A549 (cell line): Measurements from ENCODE around the gene ZNF831. TPM values are rescaled to one million over a fixed set of nuclear protein-coding genes. Genes with fewer than 3 reads are reported as not detected.

Source experiments
- ATAC-seq, 2 experiments: fragments of 200-7000 bp in 1 of 2; fragments of >200 bp in 1 of 2; cut with Nextera tagmentation in 1 of 2; cut with Tn5 transposase in 1 of 2; 3 replicates each; pipeline versions ENCODE4 v1.8.0 to v1.9.1; 2018 to 2020; ENCODE audit warnings: mild to moderate bottlenecking in 1 of 2, moderate library complexity in 1 of 2
- CTCF ChIA-PET: fragments of 300-600 bp; sonication (Branson Sonifier 250); formaldehyde crosslinking; extraction: SDS; loops from one replicate; lab custom pipeline; 2021; ENCODE audit warnings: antibody characterized with exemption, inconsistent platforms; lab: Yijun Ruan, JAX
- POLR2A ChIA-PET: fragments of 350-600 bp; formaldehyde crosslinking; extraction: SDS; loops from one replicate; lab custom pipeline; 2021; ENCODE audit warnings: antibody characterized with exemption, inconsistent platforms; lab: Yijun Ruan, JAX
- DNase-seq, 2 experiments: peaks; one replicate each; pipeline versions ENCODE4 v3.0.0 to v3.0.0-alpha.2; 2011 to 2016; ENCODE audit warnings: low read depth in 1 of 2, low spot score in 1 of 2
- FAIRE-seq: peaks from 2 replicates; lab custom pipeline; 2011; peaks lifted over from hg19 to GRCh38; lab: Jason Lieb, UNC
- H3K27ac ChIP-seq, 2 experiments: fragments of >200 bp; sonication (Bioruptor Twin); formaldehyde crosslinking; 3 replicates each; pipeline ENCODE4 v1.5.1; 2016 to 2017
- H3K4me1 ChIP-seq: fragments of >200 bp; sonication (Bioruptor Twin); formaldehyde crosslinking; 3 replicates; pipeline ENCODE4 v1.6.1; 2016
- H3K4me2 ChIP-seq: fragments of >200 bp; sonication (Bioruptor Twin); formaldehyde crosslinking; 3 replicates; pipeline ENCODE4 v1.6.1; 2016
- H3K4me3 ChIP-seq: fragments of >200 bp; sonication (Bioruptor Twin); formaldehyde crosslinking; 3 replicates; pipeline ENCODE4 v1.5.1; 2016
- H3K9me3 ChIP-seq: fragments of >200 bp; sonication (Bioruptor Twin); formaldehyde crosslinking; 3 replicates; pipeline ENCODE4 v1.6.1; 2016
- EP300 ChIP-seq, 2 experiments: fragments of >200 bp; sonication (Bioruptor Twin); formaldehyde crosslinking; IDR thresholded peaks; 2 replicates in 1 of 2; 3 replicates in 1 of 2; pipeline ENCODE4 v1.6.1; 2016 to 2017
- ESRRA ChIP-seq: fragments of 150-350 bp; IDR thresholded peaks from 2 replicates; pipeline ENCODE4 v1.6.1; 2014; ENCODE audit warnings: mild to moderate bottlenecking, low read length, borderline replicate concordance
- FOSB ChIP-seq: fragments of 250-450 bp; sonication (Bioruptor Pico); IDR thresholded peaks from 2 replicates; pipeline ENCODE4 v1.5.0; 2020; ENCODE audit warnings: mild to moderate bottlenecking, moderate library complexity
- FOXS1 ChIP-seq: fragments of 250-450 bp; sonication (Bioruptor Pico); IDR thresholded peaks from 2 replicates; pipeline ENCODE4 v1.5.0; 2020; ENCODE audit warnings: mild to moderate bottlenecking, moderate library complexity
- HEYL ChIP-seq: fragments of 250-450 bp; sonication (Bioruptor Pico); IDR thresholded peaks from 2 replicates; pipeline ENCODE4 v1.8.0; 2021; ENCODE audit warnings: mild to moderate bottlenecking, moderate library complexity
- HOXB5 ChIP-seq: fragments of 250-450 bp; sonication (Bioruptor Pico); IDR thresholded peaks from 2 replicates; pipeline ENCODE4 v1.5.0; 2020; ENCODE audit warnings: mild to moderate bottlenecking, moderate library complexity
- KDM1A ChIP-seq: fragments of 200-600 bp; sonication (generic); IDR thresholded peaks from 2 replicates; pipeline ENCODE4 v1.6.1; 2016; ENCODE audit warnings: low read depth, mild to moderate bottlenecking
- MAFK ChIP-seq: fragments of 450-650 bp; IDR thresholded peaks from 2 replicates; pipeline ENCODE4 v1.6.1; 2014; ENCODE audit not compliant: partially characterized antibody
- MAZ ChIP-seq: fragments of 150-350 bp; IDR thresholded peaks from 2 replicates; pipeline ENCODE4 v1.6.1; 2014; ENCODE audit warnings: antibody characterized with exemption, low read depth, low read length, borderline replicate concordance
- NR3C1 ChIP-seq: fragments of >200 bp; sonication (Bioruptor Twin); formaldehyde crosslinking; IDR thresholded peaks from 3 replicates; pipeline ENCODE4 v1.6.1; 2017
- POLR2A ChIP-seq: IDR thresholded peaks from 2 replicates; pipeline ENCODE4 v1.6.1; 2012; ENCODE audit warnings: mild to moderate bottlenecking, low read length
- RAD21 ChIP-seq, 2 experiments: fragments of >200 bp in 1 of 2; sonication (Bioruptor Twin) in 1 of 2; formaldehyde crosslinking in 1 of 2; IDR thresholded peaks in 1 of 2; conservative IDR thresholded peaks in 1 of 2; 2 replicates in 1 of 2; 3 replicates in 1 of 2; pipeline ENCODE4 v1.6.1; 2012 to 2018; ENCODE audit warnings: inconsistent platforms in 1 of 2
- RFX5 ChIP-seq: fragments of 450-650 bp; IDR thresholded peaks from 2 replicates; pipeline ENCODE4 v1.7.1; 2014; ENCODE audit warnings: antibody characterized with exemption, mild to moderate bottlenecking, moderate library complexity
- SMC3 ChIP-seq: fragments of >200 bp; sonication (Bioruptor Twin); formaldehyde crosslinking; IDR thresholded peaks from 3 replicates; pipeline ENCODE4 v1.6.1; 2018; ENCODE audit warnings: inconsistent platforms
- TP53 ChIP-seq: fragments of 250-450 bp; sonication (Bioruptor Pico); IDR thresholded peaks from 2 replicates; pipeline ENCODE4 v1.5.0; 2021; ENCODE audit warnings: mild to moderate bottlenecking, moderate library complexity
- ZNF302 ChIP-seq: fragments of 250-450 bp; sonication (Bioruptor Pico); IDR thresholded peaks from 2 replicates; pipeline ENCODE4 v1.9.0; 2021; ENCODE audit warnings: inconsistent platforms, mild to moderate bottlenecking, moderate library complexity
- ZSCAN20 ChIP-seq: fragments of 250-450 bp; sonication (Bioruptor Pico); IDR thresholded peaks from 2 replicates; pipeline ENCODE4 v1.8.0; 2022; ENCODE audit warnings: mild to moderate bottlenecking, moderate library complexity
- WGBS: methylation state at CpG from one replicate; pipeline ENCODE4 v1.1.6; 2017; ENCODE audit errors: missing lambda C conversion rate; 5-methylcytosine and 5-hydroxymethylcytosine counted together
- polyA plus RNA-seq, 4 experiments: library from polyadenylated mRNA; depleted of rRNA in 3 of 4; stranded (reverse); fragments of >200 nt; fragmentation: RNase III in 1 of 4; extraction: RNeasy Plus Mini Kit Qiagen cat#74134 plus additional on column Dnase treatment in 1 of 4; gene quantifications; 2 replicates in 3 of 4; 3 replicates in 1 of 4; pipeline ENCODE4 v1.2.3, GENCODE V29; 2011 to 2017
- TF ChIP-seq, protein P1 (sequence below): IDR thresholded peaks from 2 replicates; pipeline ENCODE4 v1.6.1; 2012; ENCODE audit warnings: low read depth, borderline replicate concordance
- TF ChIP-seq, protein P2 (sequence below): fragments of >200 bp; sonication (Bioruptor Twin); formaldehyde crosslinking; IDR thresholded peaks from 2 replicates; pipeline ENCODE4 v1.6.1; 2016
- TF ChIP-seq, protein P3 (sequence below): fragments of 450-650 bp; IDR thresholded peaks from 2 replicates; pipeline ENCODE4 v1.6.1; 2014; ENCODE audit warnings: antibody characterized with exemption
- TF ChIP-seq, protein P4 (sequence below): fragments of >200 bp; sonication (Bioruptor Twin); formaldehyde crosslinking; IDR thresholded peaks from 3 replicates; pipeline ENCODE4 v1.6.1; 2016
- TF ChIP-seq, protein P5 (sequence below): IDR thresholded peaks from 2 replicates; pipeline ENCODE4 v1.6.1; 2012

ZNF831 gene
- polyA plus RNA-seq, 2 of the 4 experiments (the other 2 are of a cell fraction), result not detected

DNA sequence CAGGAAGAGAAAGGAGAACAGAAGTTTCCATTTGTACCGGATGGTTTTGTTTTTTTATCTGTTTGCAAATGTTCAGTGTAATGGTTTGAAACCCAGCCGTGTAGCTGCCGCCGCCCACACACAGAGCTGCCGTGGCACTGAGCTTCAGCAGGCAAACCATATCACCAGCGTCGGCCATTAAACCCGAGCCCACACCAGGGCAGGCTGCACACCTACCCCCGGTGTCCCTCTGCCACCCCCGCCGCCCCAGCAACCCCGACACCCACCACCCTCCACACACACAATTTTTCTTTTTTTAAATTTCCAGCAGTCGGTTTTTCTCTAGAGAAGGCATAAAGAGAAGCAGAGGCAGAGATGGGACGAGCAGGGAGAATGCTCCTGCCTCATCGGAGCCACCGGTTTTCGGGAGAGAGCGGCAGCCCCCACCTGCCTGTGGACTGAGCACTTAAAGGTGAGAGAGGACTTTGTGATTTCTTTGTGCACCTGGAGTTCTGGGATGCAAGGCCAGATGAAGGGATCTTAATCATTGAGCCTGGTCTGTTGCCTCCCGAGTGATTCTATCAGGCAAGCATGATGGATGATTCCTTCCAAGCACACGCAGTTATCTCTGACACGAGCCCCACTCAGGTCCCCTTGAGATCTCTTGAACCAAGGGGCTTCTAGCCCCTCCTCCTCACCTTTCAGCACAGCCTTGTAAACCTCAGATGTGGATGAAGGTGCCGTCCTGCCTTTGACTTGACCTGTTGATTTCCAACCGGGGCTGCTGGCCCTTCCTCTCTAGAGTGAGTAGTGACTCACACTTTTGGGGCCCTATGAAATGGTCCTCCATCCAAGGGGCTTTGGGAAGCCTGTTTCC, 17.5 kb upstream of the ZNF831 start:
- no peak overlapping the region for H3K27ac ChIP-seq

DNA sequence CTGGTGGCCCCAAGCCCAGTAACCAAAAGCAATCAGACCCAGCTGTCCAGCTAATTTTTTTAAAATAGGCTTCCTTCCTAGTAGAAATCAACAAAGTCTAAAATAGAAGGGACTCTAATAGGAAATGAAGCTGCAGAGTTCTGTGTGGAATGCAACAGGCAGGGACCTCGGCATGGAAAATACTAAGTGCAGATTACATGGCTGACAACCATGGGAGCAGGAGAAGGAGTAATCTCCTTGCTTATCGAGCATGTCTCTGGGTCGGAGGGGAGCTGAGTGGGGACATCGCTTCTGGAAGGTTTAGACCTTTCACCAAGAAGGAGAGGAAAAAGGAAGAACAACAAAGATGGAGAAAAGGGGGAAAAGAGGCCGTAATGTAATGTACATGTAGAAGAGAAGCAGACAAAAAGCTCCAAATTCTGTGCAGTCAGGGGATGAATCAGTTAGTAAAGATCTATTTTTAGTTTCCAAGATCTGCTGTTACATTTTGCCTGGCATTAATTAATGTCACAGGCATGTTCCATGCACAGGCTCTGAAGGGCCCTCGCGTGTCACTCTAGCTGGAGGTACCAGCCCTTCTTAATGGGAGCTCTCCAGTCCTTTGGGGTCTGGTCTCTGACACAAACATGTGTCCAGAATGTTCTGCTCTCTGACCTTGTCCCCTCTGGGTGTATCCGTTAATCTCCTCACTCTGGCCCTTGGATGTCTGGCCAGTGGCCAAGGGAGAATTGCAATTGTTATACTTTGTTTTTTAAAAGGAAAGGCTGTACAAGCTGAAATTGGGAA, 16.6 kb upstream of the ZNF831 start:
- Histone ChIP-seq H3K4me3 (no peak overlapping the region), H3K9me3 (no peaks in the 10 kb centered on the region), H3K4me1 (no peaks in the 10 kb centered on the region)
- no peak for DNase-seq
- ATAC-seq, result no peak
- CTCF ChIA-PET, result interaction anchor here (1.4 kb wide), 1 partner anchor 38 kb away, joined by 3 read pairs; no protein-coding TSS in a partner anchor
- FAIRE-seq, result no peak
- TF ChIP-seq MAZ (no peak), EP300 (IDR thresholded peaks at IDR 0.05) (no peak), FOXS1 (CRISPR knock-in tag) (no peak), FOSB (CRISPR knock-in tag) (no peak), MAFK (no peak), HEYL (CRISPR knock-in tag) (no peak), NR3C1 (no peak), POLR2A (no peak), TP53 (CRISPR knock-in tag) (no peak), HOXB5 (CRISPR knock-in tag) (no peak), ZNF302 (no peak), SMC3 (no peak), ZSCAN20 (no peak), ESRRA (no peak)
- TF ChIP-seq, protein P1, sequence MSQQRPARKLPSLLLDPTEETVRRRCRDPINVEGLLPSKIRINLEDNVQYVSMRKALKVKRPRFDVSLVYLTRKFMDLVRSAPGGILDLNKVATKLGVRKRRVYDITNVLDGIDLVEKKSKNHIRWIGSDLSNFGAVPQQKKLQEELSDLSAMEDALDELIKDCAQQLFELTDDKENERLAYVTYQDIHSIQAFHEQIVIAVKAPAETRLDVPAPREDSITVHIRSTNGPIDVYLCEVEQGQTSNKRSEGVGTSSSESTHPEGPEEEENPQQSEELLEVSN, result no peak
- TF ChIP-seq, protein P2, sequence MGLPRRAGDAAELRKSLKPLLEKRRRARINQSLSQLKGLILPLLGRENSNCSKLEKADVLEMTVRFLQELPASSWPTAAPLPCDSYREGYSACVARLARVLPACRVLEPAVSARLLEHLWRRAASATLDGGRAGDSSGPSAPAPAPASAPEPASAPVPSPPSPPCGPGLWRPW, result no peak
- TF ChIP-seq, protein P3, sequence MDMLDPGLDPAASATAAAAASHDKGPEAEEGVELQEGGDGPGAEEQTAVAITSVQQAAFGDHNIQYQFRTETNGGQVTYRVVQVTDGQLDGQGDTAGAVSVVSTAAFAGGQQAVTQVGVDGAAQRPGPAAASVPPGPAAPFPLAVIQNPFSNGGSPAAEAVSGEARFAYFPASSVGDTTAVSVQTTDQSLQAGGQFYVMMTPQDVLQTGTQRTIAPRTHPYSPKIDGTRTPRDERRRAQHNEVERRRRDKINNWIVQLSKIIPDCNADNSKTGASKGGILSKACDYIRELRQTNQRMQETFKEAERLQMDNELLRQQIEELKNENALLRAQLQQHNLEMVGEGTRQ, result no peak
- TF ChIP-seq, protein P4, sequence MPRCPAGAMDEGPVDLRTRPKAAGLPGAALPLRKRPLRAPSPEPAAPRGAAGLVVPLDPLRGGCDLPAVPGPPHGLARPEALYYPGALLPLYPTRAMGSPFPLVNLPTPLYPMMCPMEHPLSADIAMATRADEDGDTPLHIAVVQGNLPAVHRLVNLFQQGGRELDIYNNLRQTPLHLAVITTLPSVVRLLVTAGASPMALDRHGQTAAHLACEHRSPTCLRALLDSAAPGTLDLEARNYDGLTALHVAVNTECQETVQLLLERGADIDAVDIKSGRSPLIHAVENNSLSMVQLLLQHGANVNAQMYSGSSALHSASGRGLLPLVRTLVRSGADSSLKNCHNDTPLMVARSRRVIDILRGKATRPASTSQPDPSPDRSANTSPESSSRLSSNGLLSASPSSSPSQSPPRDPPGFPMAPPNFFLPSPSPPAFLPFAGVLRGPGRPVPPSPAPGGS, result no peak
- TF ChIP-seq, all 56 proteins: peak for 0
- POLR2A ChIA-PET, result no interaction called here
- 30% methylated on average over 8 of the region's 8 CpGs for WGBS
- Histone ChIP-seq H3K4me2 (no peak overlapping the region), H3K27ac (no peak overlapping the region)

More for the DNA sequence above, 17.5 kb upstream of the ZNF831 start:
- FAIRE-seq, result no peak
- Histone ChIP-seq H3K4me3 (no peak overlapping the region), H3K4me2 (no peak overlapping the region), H3K4me1 (no peaks in the 10 kb centered on the region)
- ATAC-seq, result no peak
- DNase-seq, result no peak
- POLR2A ChIA-PET, result no interaction called here
- CTCF ChIA-PET, result interaction anchor here (1.4 kb wide), 1 partner anchor 39 kb away, joined by 3 read pairs; no protein-coding TSS in a partner anchor
- TF ChIP-seq KDM1A (no peak), RFX5 (no peak), FOXS1 (CRISPR knock-in tag) (no peak), RAD21 (conservative IDR thresholded peaks at IDR 0.05 in 1 of 2, IDR thresholded peaks at IDR 0.05 in 1 of 2) (no peak)
- TF ChIP-seq, protein P5, sequence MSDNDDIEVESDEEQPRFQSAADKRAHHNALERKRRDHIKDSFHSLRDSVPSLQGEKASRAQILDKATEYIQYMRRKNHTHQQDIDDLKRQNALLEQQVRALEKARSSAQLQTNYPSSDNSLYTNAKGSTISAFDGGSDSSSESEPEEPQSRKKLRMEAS, result no peak
- TF ChIP-seq, all 56 proteins: peak for 0
- WGBS, result 22% methylated on average over 20 of the region's 23 CpGs
- no peaks in the 10 kb centered on the region for H3K9me3 ChIP-seq
